GM21737 (cell line): Measurements from ENCODE around the gene EFHC2.

Experiments used
- ATAC-seq: cut with Tn5 transposase; IDR thresholded peaks from one replicate; pipeline ENCODE4 v1.9.1; 2021; ENCODE audit warnings: mild to moderate bottlenecking, moderate library complexity; ENCODE audit not compliant: unreplicated experiment

EFHC2 gene

GRCh38 chrX:44343412-44344141 lies at the start of gene EFHC2:
Gene EFHC2, minus strand, starts transcription at chrX:44343672. Its CDS starts 84 bp downstream, at chrX:44343588.
- no peak for ATAC-seq

GRCh38 chrX:44392767-44393166 lies 49.3 kb upstream of the EFHC2 start:
- no peak for ATAC-seq

- ATAC-seq: no peak
These were observed 41.3 kb upstream of the EFHC2 start for GRCh38 chrX:44384688-44385338.

- ATAC-seq: no peak
These were observed 39.4 kb upstream of the EFHC2 start for GRCh38 chrX:44382871-44383270.

- no peak for ATAC-seq
These were observed 9.3 kb upstream of the EFHC2 start for GRCh38 chrX:44352758-44353157.

GRCh38 chrX:44349561-44349960 lies 6.1 kb upstream of the EFHC2 start:
- no peak for ATAC-seq

GRCh38 chrX:44344687-44345086 lies 1.2 kb upstream of the EFHC2 start:
- ATAC-seq: no peak

GRCh38 chrX:44344194-44344593 lies 722 bp upstream of the EFHC2 start:
- no peak for ATAC-seq

GRCh38 chrX:44342866-44343265 lies 606 bp downstream of the EFHC2 start:
- ATAC-seq: no peak

- no peak for ATAC-seq
These were observed 5.1 kb downstream of the EFHC2 start for GRCh38 chrX:44338361-44338760.

- ATAC-seq: no peak
These were observed 11.0 kb downstream of the EFHC2 start for GRCh38 chrX:44332437-44332836.

GRCh38 chrX:44330227-44330626 lies 13.2 kb downstream of the EFHC2 start:
- no peak for ATAC-seq

- ATAC-seq: no peak
These were observed 23.9 kb downstream of the EFHC2 start for GRCh38 chrX:44319550-44319949.

- no peak for ATAC-seq
These were observed 26.3 kb downstream of the EFHC2 start for GRCh38 chrX:44317181-44317580.

- ATAC-seq: no peak
These were observed 28.7 kb downstream of the EFHC2 start for GRCh38 chrX:44314808-44315207.

GRCh38 chrX:44314259-44314734 lies 29.2 kb downstream of the EFHC2 start:
- ATAC-seq: no peak

- ATAC-seq: no peak
These were observed 31.1 kb downstream of the EFHC2 start for GRCh38 chrX:44312421-44312820.

- ATAC-seq: no peak
These were observed 33.2 kb downstream of the EFHC2 start for GRCh38 chrX:44310227-44310626.

GRCh38 chrX:44308869-44309268 lies 34.6 kb downstream of the EFHC2 start:
- no peak for ATAC-seq

GRCh38 chrX:44306356-44306755 lies 37.1 kb downstream of the EFHC2 start:
- no peak for ATAC-seq

- no peak for ATAC-seq
These were observed 37.6 kb downstream of the EFHC2 start for GRCh38 chrX:44305921-44306320.

- no peak for ATAC-seq
These were observed 40.4 kb downstream of the EFHC2 start for GRCh38 chrX:44303119-44303518.
